ENCODE data around the gene TMX2. TPM values are rescaled to one million over a fixed set of nuclear protein-coding genes. Genes with fewer than 3 reads are reported as not detected.

The TMX2 gene
- total RNA-seq, 1 experiment from 2014 or later: 93.9 TPM

- Histone ChIP-seq H3K27me3 (ENCODE audit: insufficient read depth, low read length) (no peaks in the 10 kb centered on the region), H4K20me1 (ENCODE audit: insufficient read depth) (no peaks in the 10 kb centered on the region; the same call in 1 of the 2 replicates), H3K9ac (ENCODE audit: low read length) (peak overlapping the region; percentile 69), H3K27ac (ENCODE audit: low read depth, low read length) (peak overlapping the region; percentile 89), H3K36me3 (ENCODE audit: control insufficient read depth in 1 of 2, insufficient read depth in 2 of 2, low read length in 2 of 2) (no peaks in the 10 kb centered on the region), H3K9me3 (ENCODE audit: control insufficient read depth in 1 of 2, insufficient read depth in 1 of 2, low read depth in 1 of 2, low read length in 2 of 2) (no peaks in the 10 kb centered on the region), H3K4me2 (ENCODE audit: low read length) (peak overlapping the region; percentile 72), H3K4me1 (ENCODE audit: control insufficient read depth in 1 of 2, insufficient read depth in 2 of 2, low read length in 2 of 2) (peaks cover 82 to 100% of the 10 kb centered on the region in 2 experiments), H3K9me2 (ENCODE audit: insufficient read depth) (no peaks in the 10 kb centered on the region), H3K4me3 (replicated peaks in 1 of 2; ENCODE audit: low read depth in 1 of 2, low read length in 2 of 2) (peak overlapping the region; percentile 15 to 47), H3K79me2 (ENCODE audit: insufficient read depth, low read length) (peaks cover 100% of the 10 kb centered on the region), H2AFZ (ENCODE audit: low read depth, low read length, poor library complexity, severe bottlenecking) (no peak overlapping the region)
- CTCF ChIA-PET: interaction anchor here (1.3 kb wide), 1 partner anchor 19 kb away, joined by 4 read pairs; no protein-coding TSS in a partner anchor
- intact Hi-C loops (cut with micrococcal nuclease): loop anchor here (1.0 kb wide), 1 partner anchor 18 kb away; no protein-coding TSS in a partner anchor
- no TSS peak for BruUV-seq (replicated peaks)
- POLR2A ChIA-PET: interaction anchor here (0.7 to 2.5 kb wide), 4 partner anchors 13 to 75 kb away, joined by 3 to 14 read pairs (median 4); partner anchors contain the start of gene CTNND1
- RAD21 ChIA-PET (ENCODE audit: low non-redundant PET in 1 of 2, low total read pairs in 2 of 2, uncharacterized antibody in 2 of 2, unreplicated experiment in 2 of 2): no interaction called here
- peak; percentile 93 for DNase-seq (ENCODE audit: low read depth, low spot score)
- peak; percentile 72 for ATAC-seq
- TF ChIP-seq SRF (IDR thresholded peaks at IDR 0.05; ENCODE audit: low read depth): peak; percentile 98
- TF ChIP-seq POLR2AphosphoS5 (IDR thresholded peaks at IDR 0.05; ENCODE audit: low read depth, low read length): peak; percentile 77
- TF ChIP-seq RAD21 (IDR thresholded peaks at IDR 0.05; ENCODE audit: low read depth): peak; percentile 56
- TF ChIP-seq ZBTB33 (IDR thresholded peaks at IDR 0.05; ENCODE audit: extremely low read depth, insufficient replicate concordance, low read length): peak; percentile 43
- no peak for TF ChIP-seq CTCF (IDR thresholded peaks at IDR 0.05 in 2 of 3, conservative IDR thresholded peaks at IDR 0.05 in 1 of 3; ENCODE audit: borderline replicate concordance in 1 of 3, insufficient read depth in 1 of 3, low read depth in 2 of 3, low read length in 2 of 3)
- TF ChIP-seq EZH2 (IDR thresholded peaks at IDR 0.05): no peak
- TF ChIP-seq EZH2phosphoT487 (IDR thresholded peaks at IDR 0.05; ENCODE audit: borderline replicate concordance): no peak
- TF ChIP-seq EGR1 (IDR thresholded peaks at IDR 0.05; ENCODE audit: low read depth): peak; percentile 50; the same call in 1 of the 2 replicates
- no peak for TF ChIP-seq ATF3 (IDR thresholded peaks at IDR 0.05)
- TF ChIP-seq CBX3 (IDR thresholded peaks at IDR 0.05; ENCODE audit: low read depth): peak; percentile 97
- no peak; the same call in 1 of the 2 replicates for TF ChIP-seq ELF1 (IDR thresholded peaks at IDR 0.05; ENCODE audit: borderline replicate concordance, low read depth)
- no peak for TF ChIP-seq REST (IDR thresholded peaks at IDR 0.05; ENCODE audit: low read depth)
- TF ChIP-seq MAX (IDR thresholded peaks at IDR 0.05): peak; percentile 98
- TF ChIP-seq TCF7L2 (IDR thresholded peaks at IDR 0.05; ENCODE audit: borderline replicate concordance, extremely low read depth, insufficient read depth, insufficient read length): no peak
- peak; percentile 73 for TF ChIP-seq YY1 (IDR thresholded peaks at IDR 0.05; ENCODE audit: extremely low read depth, insufficient replicate concordance, low read depth, low read length)
- peak; percentile 82 for TF ChIP-seq FOSL1 (IDR thresholded peaks at IDR 0.05; ENCODE audit: low read depth)
- peak; percentile 77 for TF ChIP-seq CEBPB (IDR thresholded peaks at IDR 0.05; ENCODE audit: low read depth)
- no peak for TF ChIP-seq ZNF274 (IDR thresholded peaks at IDR 0.05; ENCODE audit: low read depth, low read length)
- TF ChIP-seq JUND (IDR thresholded peaks at IDR 0.05): peak; percentile 92
- TF ChIP-seq ZFX (IDR thresholded peaks at IDR 0.05): 0 out of 2 replicates have a peak, but pooled peaks have one; percentile 10
Observed at GRCh38 chr11:57781529-57781943, 69.1 kb downstream of the TMX2 start.
